GM23338 (cell line): ENCODE results near the gene LYST. TPM values are rescaled to one million over a fixed set of nuclear protein-coding genes. Genes with fewer than 3 reads are reported as not detected.

Experiments
- ATAC-seq: fragments of 200-7000 bp; cut with Tn5 transposase; 3 replicates; pipeline ENCODE4 v1.9.1; 2020
- DNase-seq: peaks from one replicate; pipeline ENCODE4 v3.0.0-alpha.2; 2015; ENCODE audit warnings: low spot score
- H2AFZ ChIP-seq: fragments of 200-600 bp; sonication (generic); 2 replicates; pipeline ENCODE4 v1.8.0; 2016; ENCODE audit warnings: antibody characterized with exemption, mild to moderate bottlenecking, moderate library complexity
- H3F3A ChIP-seq: fragments of 200-600 bp; sonication (generic); replicated peaks from 2 replicates; pipeline ENCODE4 v1.8.0; 2017; ENCODE audit warnings: antibody characterized with exemption, mixed run types, low read depth
- H3K27ac ChIP-seq: fragments of 200-600 bp; sonication (generic); 2 replicates; pipeline ENCODE4 v1.6.1; 2016; ENCODE audit warnings: low read depth
- H3K27me3 ChIP-seq: fragments of 200-600 bp; sonication (generic); 2 replicates; pipeline ENCODE4 v1.8.0; 2016; ENCODE audit warnings: mild to moderate bottlenecking, mixed run types, moderate library complexity; ENCODE audit not compliant: insufficient read depth
- H3K36me3 ChIP-seq: fragments of 200-600 bp; sonication (generic); 2 replicates; pipeline ENCODE4 v1.8.0; 2016; ENCODE audit warnings: mild to moderate bottlenecking; ENCODE audit not compliant: insufficient read depth
- H3K4me1 ChIP-seq: fragments of 200-600 bp; sonication (generic); 2 replicates; pipeline ENCODE4 v1.8.0; 2016; ENCODE audit warnings: mild to moderate bottlenecking, moderate library complexity; ENCODE audit not compliant: insufficient read depth
- H3K4me2 ChIP-seq: fragments of 200-600 bp; sonication (generic); 2 replicates; pipeline ENCODE4 v1.7.1; 2017; ENCODE audit warnings: mixed run types
- H3K4me3 ChIP-seq: fragments of 200-600 bp; sonication (generic); 2 replicates; pipeline ENCODE4 v1.6.1; 2016; ENCODE audit warnings: mixed run types
- H3K79me2 ChIP-seq: fragments of 200-600 bp; sonication (generic); replicated peaks from 2 replicates; pipeline ENCODE4 v1.8.0; 2017; ENCODE audit warnings: mild to moderate bottlenecking; ENCODE audit not compliant: insufficient read depth
- H3K9me2 ChIP-seq: fragments of 200-600 bp; sonication (generic); 2 replicates; pipeline ENCODE4 v1.8.0; 2017; ENCODE audit not compliant: insufficient read depth
- H4K20me1 ChIP-seq: fragments of 200-600 bp; sonication (generic); replicated peaks from 2 replicates; pipeline ENCODE4 v1.8.0; 2017; ENCODE audit warnings: mild to moderate bottlenecking; ENCODE audit not compliant: insufficient read depth
- H3K27ac Mint-ChIP-seq: 2 replicates; pipeline ENCODE4 v1.8.0; 2020; ENCODE audit warnings: inconsistent platforms, mild to moderate bottlenecking, moderate library complexity, mixed read lengths
- H3K27me3 Mint-ChIP-seq: 3 replicates; pipeline ENCODE4 v1.8.0; 2022; ENCODE audit warnings: low read depth, mild to moderate bottlenecking, moderate library complexity, mixed read lengths, inconsistent platforms; ENCODE audit not compliant: insufficient read depth, poor library complexity
- H3K36me3 Mint-ChIP-seq: 3 replicates; pipeline ENCODE4 v1.8.0; 2021; ENCODE audit warnings: low read depth, mild to moderate bottlenecking, inconsistent platforms, moderate library complexity, mixed read lengths
- H3K4me1 Mint-ChIP-seq: 3 replicates; pipeline ENCODE4 v1.8.0; 2020; ENCODE audit warnings: mild to moderate bottlenecking, inconsistent platforms, mixed read lengths
- H3K4me3 Mint-ChIP-seq: 3 replicates; pipeline ENCODE4 v1.8.0; 2021; ENCODE audit warnings: moderate library complexity, mild to moderate bottlenecking, inconsistent platforms, mixed read lengths
- H3K9me3 Mint-ChIP-seq: 3 replicates; pipeline ENCODE4 v1.8.0; 2020; ENCODE audit warnings: moderate library complexity, mild to moderate bottlenecking, inconsistent platforms, mixed read lengths
- EZH2phosphoT487 ChIP-seq: fragments of 200-600 bp; sonication (generic); IDR thresholded peaks from one replicate; pipeline ENCODE4 v1.8.1; 2018; ENCODE audit warnings: antibody characterized with exemption; ENCODE audit not compliant: unreplicated experiment
- JUNB ChIP-seq: IDR thresholded peaks from one replicate; pipeline ENCODE4 v1.6.1; 2016; ENCODE audit warnings: antibody characterized with exemption; ENCODE audit not compliant: unreplicated experiment
- STAT1 ChIP-seq: IDR thresholded peaks from one replicate; pipeline ENCODE4 v1.6.1; 2016; ENCODE audit warnings: antibody characterized with exemption; ENCODE audit not compliant: unreplicated experiment
- ZNF331 ChIP-seq: fragments of 250-450 bp; sonication (Bioruptor Pico); IDR thresholded peaks from 2 replicates; pipeline ENCODE4 v1.5.0; 2020; ENCODE audit warnings: low read depth, mild to moderate bottlenecking, moderate library complexity
- polyA plus RNA-seq: library from polyadenylated mRNA; unstranded; fragments of >200 nt; fragmentation: Nextera tagmentation; extraction: Ambion mirVana; gene quantifications from 2 replicates; pipeline ENCODE4 v1.2.1, GENCODE V29; 2016
- total RNA-seq: library from RNA; depleted of rRNA; stranded (reverse); fragments of >200 nt; shearing (Covaris generic); gene quantifications from 2 replicates; pipeline ENCODE4 v1.2.3, GENCODE V29; 2014
- TF ChIP-seq, protein P1 (sequence below): IDR thresholded peaks from one replicate; pipeline ENCODE4 v1.6.1; 2018; ENCODE audit warnings: antibody characterized with exemption; ENCODE audit not compliant: unreplicated experiment
- TF ChIP-seq, protein P2 (sequence below), 2 experiments: fragments of 200-600 bp in 1 of 2; sonication (generic) in 1 of 2; conservative IDR thresholded peaks; 2 replicates each; pipeline versions ENCODE4 v1.5.1 to v1.6.1; 2016 to 2017; ENCODE audit warnings: antibody characterized with exemption in 2 of 2, low read depth in 2 of 2, mild to moderate bottlenecking in 2 of 2, moderate library complexity in 1 of 2
- TF ChIP-seq, protein P3 (sequence below): IDR thresholded peaks from 2 replicates; pipeline ENCODE4 v1.6.1; 2016; ENCODE audit warnings: antibody characterized with exemption
- TF ChIP-seq, protein P4 (sequence below): fragments of 250-450 bp; sonication (Bioruptor Pico); IDR thresholded peaks from 2 replicates; pipeline ENCODE4 v1.5.0; 2020; ENCODE audit warnings: mild to moderate bottlenecking, moderate library complexity

The LYST gene
- total and polyA plus RNA-seq, 2 experiments from 2014 or later, result 0.21 to 1.0 TPM

DNA sequence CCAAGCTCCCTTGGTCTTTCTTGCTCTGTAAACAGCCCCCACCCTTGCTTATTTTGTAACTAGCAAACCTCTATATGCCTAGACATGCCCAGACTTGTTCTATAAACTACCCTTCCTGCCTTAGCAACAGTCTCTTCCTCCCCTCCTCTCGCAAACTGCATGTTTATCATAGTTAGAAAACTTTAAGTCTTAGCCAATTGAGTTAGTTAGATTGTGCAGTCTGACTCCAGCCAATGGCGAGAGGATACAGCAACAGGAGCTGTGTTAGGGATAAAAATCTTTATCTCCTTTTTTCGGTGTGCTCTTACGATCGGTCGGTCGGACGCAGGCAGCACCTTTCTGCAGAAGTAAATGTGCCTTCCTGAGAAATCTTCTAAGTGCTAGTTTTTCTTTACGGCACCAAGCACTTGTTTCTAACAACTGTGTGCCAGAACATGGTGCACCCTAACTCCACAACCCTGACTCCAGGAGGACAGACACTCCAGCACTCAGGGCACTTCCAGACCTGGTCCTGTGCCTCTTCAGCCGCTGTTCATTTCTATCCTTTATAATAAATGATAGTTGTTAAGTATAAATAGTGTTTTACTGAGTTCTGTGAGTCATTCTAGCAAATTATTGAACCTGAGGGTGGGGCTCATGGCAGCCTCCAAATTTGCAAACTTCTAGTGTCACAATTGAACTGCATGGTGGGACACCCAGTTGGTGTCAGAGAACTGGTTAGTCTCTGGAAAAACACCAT is 191.4 kb downstream of the LYST start:
- peaks cover 53% of the 10 kb centered on the region for H3K9me3 Mint-ChIP-seq
- peak overlapping the region; percentile 39; the same call in 1 of the 2 replicates for H2AFZ ChIP-seq
- H3K4me3 Mint-ChIP-seq, result no peak overlapping the region
- H3K27me3 Mint-ChIP-seq, result peaks cover 7% of the 10 kb centered on the region
- H3K9me2 ChIP-seq, result peaks cover 3% of the 10 kb centered on the region; the same call in 1 of the 2 replicates
- 0 out of 3 replicates have a peak, but pooled peaks cover 2% of the 10 kb centered on the region for H3K4me1 Mint-ChIP-seq
- H3K4me3 ChIP-seq, result no peak overlapping the region
- peaks cover 53% of the 10 kb centered on the region for H3K36me3 Mint-ChIP-seq
- ATAC-seq, result no peak
- 0 out of 2 replicates have a peak overlapping the region, but pooled peaks have one; percentile 17 for H3K27ac Mint-ChIP-seq
- 0 out of 2 replicates have a peak overlapping the region, but pooled peaks have one; percentile 47 for H3K27ac ChIP-seq
- no peaks in the 10 kb centered on the region for H3K4me1 ChIP-seq
- H3F3A ChIP-seq, result no peaks in the 10 kb centered on the region
- no peak overlapping the region for H3K4me2 ChIP-seq
- peak; percentile 27 for DNase-seq
- TF ChIP-seq, protein P1, sequence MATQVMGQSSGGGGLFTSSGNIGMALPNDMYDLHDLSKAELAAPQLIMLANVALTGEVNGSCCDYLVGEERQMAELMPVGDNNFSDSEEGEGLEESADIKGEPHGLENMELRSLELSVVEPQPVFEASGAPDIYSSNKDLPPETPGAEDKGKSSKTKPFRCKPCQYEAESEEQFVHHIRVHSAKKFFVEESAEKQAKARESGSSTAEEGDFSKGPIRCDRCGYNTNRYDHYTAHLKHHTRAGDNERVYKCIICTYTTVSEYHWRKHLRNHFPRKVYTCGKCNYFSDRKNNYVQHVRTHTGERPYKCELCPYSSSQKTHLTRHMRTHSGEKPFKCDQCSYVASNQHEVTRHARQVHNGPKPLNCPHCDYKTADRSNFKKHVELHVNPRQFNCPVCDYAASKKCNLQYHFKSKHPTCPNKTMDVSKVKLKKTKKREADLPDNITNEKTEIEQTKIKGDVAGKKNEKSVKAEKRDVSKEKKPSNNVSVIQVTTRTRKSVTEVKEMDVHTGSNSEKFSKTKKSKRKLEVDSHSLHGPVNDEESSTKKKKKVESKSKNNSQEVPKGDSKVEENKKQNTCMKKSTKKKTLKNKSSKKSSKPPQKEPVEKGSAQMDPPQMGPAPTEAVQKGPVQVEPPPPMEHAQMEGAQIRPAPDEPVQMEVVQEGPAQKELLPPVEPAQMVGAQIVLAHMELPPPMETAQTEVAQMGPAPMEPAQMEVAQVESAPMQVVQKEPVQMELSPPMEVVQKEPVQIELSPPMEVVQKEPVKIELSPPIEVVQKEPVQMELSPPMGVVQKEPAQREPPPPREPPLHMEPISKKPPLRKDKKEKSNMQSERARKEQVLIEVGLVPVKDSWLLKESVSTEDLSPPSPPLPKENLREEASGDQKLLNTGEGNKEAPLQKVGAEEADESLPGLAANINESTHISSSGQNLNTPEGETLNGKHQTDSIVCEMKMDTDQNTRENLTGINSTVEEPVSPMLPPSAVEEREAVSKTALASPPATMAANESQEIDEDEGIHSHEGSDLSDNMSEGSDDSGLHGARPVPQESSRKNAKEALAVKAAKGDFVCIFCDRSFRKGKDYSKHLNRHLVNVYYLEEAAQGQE, result no peak
- TF ChIP-seq, protein P2, sequence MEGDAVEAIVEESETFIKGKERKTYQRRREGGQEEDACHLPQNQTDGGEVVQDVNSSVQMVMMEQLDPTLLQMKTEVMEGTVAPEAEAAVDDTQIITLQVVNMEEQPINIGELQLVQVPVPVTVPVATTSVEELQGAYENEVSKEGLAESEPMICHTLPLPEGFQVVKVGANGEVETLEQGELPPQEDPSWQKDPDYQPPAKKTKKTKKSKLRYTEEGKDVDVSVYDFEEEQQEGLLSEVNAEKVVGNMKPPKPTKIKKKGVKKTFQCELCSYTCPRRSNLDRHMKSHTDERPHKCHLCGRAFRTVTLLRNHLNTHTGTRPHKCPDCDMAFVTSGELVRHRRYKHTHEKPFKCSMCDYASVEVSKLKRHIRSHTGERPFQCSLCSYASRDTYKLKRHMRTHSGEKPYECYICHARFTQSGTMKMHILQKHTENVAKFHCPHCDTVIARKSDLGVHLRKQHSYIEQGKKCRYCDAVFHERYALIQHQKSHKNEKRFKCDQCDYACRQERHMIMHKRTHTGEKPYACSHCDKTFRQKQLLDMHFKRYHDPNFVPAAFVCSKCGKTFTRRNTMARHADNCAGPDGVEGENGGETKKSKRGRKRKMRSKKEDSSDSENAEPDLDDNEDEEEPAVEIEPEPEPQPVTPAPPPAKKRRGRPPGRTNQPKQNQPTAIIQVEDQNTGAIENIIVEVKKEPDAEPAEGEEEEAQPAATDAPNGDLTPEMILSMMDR (conservative IDR thresholded peaks at IDR 0.05; ENCODE audit: low read depth in 2 of 2), result no peak
- no peak for TF ChIP-seq EZH2phosphoT487
- TF ChIP-seq, protein P3, sequence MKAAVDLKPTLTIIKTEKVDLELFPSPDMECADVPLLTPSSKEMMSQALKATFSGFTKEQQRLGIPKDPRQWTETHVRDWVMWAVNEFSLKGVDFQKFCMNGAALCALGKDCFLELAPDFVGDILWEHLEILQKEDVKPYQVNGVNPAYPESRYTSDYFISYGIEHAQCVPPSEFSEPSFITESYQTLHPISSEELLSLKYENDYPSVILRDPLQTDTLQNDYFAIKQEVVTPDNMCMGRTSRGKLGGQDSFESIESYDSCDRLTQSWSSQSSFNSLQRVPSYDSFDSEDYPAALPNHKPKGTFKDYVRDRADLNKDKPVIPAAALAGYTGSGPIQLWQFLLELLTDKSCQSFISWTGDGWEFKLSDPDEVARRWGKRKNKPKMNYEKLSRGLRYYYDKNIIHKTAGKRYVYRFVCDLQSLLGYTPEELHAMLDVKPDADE, result no peak
- no peak for TF ChIP-seq STAT1
- no peak for TF ChIP-seq JUNB
- TF ChIP-seq ZNF331 (CRISPR knock-in tag), result no peak
- TF ChIP-seq, protein P4, sequence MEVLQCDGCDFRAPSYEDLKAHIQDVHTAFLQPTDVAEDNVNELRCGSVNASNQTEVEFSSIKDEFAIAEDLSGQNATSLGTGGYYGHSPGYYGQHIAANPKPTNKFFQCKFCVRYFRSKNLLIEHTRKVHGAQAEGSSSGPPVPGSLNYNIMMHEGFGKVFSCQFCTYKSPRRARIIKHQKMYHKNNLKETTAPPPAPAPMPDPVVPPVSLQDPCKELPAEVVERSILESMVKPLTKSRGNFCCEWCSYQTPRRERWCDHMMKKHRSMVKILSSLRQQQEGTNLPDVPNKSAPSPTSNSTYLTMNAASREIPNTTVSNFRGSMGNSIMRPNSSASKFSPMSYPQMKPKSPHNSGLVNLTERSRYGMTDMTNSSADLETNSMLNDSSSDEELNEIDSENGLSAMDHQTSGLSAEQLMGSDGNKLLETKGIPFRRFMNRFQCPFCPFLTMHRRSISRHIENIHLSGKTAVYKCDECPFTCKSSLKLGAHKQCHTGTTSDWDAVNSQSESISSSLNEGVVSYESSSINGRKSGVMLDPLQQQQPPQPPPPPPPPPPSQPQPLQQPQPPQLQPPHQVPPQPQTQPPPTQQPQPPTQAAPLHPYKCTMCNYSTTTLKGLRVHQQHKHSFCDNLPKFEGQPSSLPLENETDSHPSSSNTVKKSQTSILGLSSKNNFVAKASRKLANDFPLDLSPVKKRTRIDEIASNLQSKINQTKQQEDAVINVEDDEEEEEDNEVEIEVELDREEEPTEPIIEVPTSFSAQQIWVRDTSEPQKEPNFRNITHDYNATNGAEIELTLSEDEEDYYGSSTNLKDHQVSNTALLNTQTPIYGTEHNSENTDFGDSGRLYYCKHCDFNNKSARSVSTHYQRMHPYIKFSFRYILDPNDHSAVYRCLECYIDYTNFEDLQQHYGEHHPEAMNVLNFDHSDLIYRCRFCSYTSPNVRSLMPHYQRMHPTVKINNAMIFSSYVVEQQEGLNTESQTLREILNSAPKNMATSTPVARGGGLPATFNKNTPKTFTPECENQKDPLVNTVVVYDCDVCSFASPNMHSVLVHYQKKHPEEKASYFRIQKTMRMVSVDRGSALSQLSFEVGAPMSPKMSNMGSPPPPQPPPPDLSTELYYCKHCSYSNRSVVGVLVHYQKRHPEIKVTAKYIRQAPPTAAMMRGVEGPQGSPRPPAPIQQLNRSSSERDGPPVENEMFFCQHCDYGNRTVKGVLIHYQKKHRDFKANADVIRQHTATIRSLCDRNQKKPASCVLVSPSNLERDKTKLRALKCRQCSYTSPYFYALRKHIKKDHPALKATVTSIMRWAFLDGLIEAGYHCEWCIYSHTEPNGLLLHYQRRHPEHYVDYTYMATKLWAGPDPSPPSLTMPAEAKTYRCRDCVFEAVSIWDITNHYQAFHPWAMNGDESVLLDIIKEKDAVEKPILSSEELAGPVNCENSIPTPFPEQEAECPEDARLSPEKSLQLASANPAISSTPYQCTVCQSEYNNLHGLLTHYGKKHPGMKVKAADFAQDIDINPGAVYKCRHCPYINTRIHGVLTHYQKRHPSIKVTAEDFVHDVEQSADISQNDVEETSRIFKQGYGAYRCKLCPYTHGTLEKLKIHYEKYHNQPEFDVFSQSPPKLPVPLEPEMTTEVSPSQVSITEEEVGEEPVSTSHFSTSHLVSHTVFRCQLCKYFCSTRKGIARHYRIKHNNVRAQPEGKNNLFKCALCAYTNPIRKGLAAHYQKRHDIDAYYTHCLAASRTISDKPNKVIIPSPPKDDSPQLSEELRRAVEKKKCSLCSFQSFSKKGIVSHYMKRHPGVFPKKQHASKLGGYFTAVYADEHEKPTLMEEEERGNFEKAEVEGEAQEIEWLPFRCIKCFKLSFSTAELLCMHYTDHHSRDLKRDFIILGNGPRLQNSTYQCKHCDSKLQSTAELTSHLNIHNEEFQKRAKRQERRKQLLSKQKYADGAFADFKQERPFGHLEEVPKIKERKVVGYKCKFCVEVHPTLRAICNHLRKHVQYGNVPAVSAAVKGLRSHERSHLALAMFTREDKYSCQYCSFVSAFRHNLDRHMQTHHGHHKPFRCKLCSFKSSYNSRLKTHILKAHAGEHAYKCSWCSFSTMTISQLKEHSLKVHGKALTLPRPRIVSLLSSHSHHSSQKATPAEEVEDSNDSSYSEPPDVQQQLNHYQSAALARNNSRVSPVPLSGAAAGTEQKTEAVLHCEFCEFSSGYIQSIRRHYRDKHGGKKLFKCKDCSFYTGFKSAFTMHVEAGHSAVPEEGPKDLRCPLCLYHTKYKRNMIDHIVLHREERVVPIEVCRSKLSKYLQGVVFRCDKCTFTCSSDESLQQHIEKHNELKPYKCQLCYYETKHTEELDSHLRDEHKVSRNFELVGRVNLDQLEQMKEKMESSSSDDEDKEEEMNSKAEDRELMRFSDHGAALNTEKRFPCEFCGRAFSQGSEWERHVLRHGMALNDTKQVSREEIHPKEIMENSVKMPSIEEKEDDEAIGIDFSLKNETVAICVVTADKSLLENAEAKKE (CRISPR knock-in tag), result no peak
- no peaks in the 10 kb centered on the region for H3K79me2 ChIP-seq
- no peaks in the 10 kb centered on the region for H3K27me3 ChIP-seq
- peaks cover 18% of the 10 kb centered on the region; the same call in 1 of the 2 replicates for H3K36me3 ChIP-seq
- no peaks in the 10 kb centered on the region for H4K20me1 ChIP-seq
